Panc1 (cell line): Measurements from ENCODE around the gene PEX6.

Experiments
- POLR2AphosphoS5 ChIP-seq: IDR thresholded peaks from 2 replicates; pipeline ENCODE4 v1.6.1; 2012; ENCODE audit warnings: mild to moderate bottlenecking, low read depth, low read length, moderate library complexity
- SIN3A ChIP-seq: IDR thresholded peaks from 2 replicates; pipeline ENCODE4 v1.6.1; 2012; ENCODE audit warnings: low read depth, mild to moderate bottlenecking, low read length, moderate library complexity, borderline replicate concordance; ENCODE audit not compliant: insufficient read depth
- TF ChIP-seq, protein P1 (sequence below): fragments of 450-650 bp; IDR thresholded peaks from 2 replicates; pipeline ENCODE4 v1.5.1; 2017; ENCODE audit warnings: mild to moderate bottlenecking

DNA sequence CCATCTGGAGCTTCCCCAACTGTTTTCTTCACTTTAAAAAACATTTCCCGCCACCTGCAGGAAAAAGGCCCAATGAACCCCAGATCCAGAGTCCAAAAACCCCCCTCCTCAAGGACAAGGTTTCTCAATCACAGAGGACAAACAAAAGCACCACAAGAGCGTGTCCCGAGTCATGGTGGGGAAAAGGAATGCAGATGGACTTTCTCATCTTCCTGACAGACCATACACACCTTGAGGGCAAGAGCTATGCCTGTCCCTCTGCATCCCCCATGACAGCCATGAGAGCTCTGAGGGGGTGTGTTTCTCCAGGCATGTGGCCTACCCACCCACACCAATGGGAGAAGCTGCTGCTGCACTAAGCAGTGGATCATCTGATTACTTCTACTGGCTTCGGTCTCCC lies 9.0 kb downstream of the PEX6 start:
- TF ChIP-seq SIN3A (no peak), POLR2AphosphoS5 (no peak)
- TF ChIP-seq, protein P1, sequence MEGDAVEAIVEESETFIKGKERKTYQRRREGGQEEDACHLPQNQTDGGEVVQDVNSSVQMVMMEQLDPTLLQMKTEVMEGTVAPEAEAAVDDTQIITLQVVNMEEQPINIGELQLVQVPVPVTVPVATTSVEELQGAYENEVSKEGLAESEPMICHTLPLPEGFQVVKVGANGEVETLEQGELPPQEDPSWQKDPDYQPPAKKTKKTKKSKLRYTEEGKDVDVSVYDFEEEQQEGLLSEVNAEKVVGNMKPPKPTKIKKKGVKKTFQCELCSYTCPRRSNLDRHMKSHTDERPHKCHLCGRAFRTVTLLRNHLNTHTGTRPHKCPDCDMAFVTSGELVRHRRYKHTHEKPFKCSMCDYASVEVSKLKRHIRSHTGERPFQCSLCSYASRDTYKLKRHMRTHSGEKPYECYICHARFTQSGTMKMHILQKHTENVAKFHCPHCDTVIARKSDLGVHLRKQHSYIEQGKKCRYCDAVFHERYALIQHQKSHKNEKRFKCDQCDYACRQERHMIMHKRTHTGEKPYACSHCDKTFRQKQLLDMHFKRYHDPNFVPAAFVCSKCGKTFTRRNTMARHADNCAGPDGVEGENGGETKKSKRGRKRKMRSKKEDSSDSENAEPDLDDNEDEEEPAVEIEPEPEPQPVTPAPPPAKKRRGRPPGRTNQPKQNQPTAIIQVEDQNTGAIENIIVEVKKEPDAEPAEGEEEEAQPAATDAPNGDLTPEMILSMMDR, result no peak
